SH-SY5Y (cell line): ENCODE measurements around the gene SELENOO.

Source experiments
- GATA2 ChIP-seq: IDR thresholded peaks from 2 replicates; pipeline ENCODE4 v1.6.1; 2011; ENCODE audit warnings: mild to moderate bottlenecking, low read depth, low read length
- GATA3 ChIP-seq: IDR thresholded peaks from 2 replicates; pipeline ENCODE4 v1.6.1; 2011; ENCODE audit warnings: low read depth, mild to moderate bottlenecking, low read length, moderate library complexity

GRCh38 chr22:50226063-50226874, 25.5 kb downstream of the SELENOO start:
- TF ChIP-seq GATA2 (no peak), GATA3 (no peak)
